Smooth muscle cell (in vitro differentiated cells): ENCODE results near the gene CFAP65. TPM values are rescaled to one million over a fixed set of nuclear protein-coding genes. Genes with fewer than 3 reads are reported as not detected.

Experiments used
- DNase-seq: peaks from one replicate; lab custom pipeline; 2025; ENCODE audit not compliant: unreplicated experiment; lab: John Stamatoyannopoulos, UW
- H2AFZ ChIP-seq: fragments of 200-600 bp; sonication (generic); 2 replicates; pipeline ENCODE4 v1.6.0; 2016; ENCODE audit warnings: antibody characterized with exemption, low read depth, mild to moderate bottlenecking
- H3F3A ChIP-seq: fragments of 200-600 bp; sonication (generic); 2 replicates; pipeline ENCODE4 v1.6.0; 2017; ENCODE audit warnings: antibody characterized with exemption, low read depth
- H3K27ac ChIP-seq: fragments of 200-600 bp; sonication (generic); 2 replicates; pipeline ENCODE4 v1.5.1; 2016; ENCODE audit warnings: low read depth, mild to moderate bottlenecking
- H3K27me3 ChIP-seq: fragments of 200-600 bp; sonication (generic); 2 replicates; pipeline ENCODE4 v1.6.1; 2016; ENCODE audit warnings: low read depth, mild to moderate bottlenecking
- H3K36me3 ChIP-seq: fragments of 200-600 bp; sonication (generic); 2 replicates; pipeline ENCODE4 v1.5.1; 2016; ENCODE audit warnings: low read depth
- H3K4me1 ChIP-seq: fragments of 200-600 bp; sonication (generic); 2 replicates; pipeline ENCODE4 v1.5.1; 2016; ENCODE audit warnings: low read depth
- H3K4me2 ChIP-seq: fragments of 200-600 bp; sonication (generic); 2 replicates; pipeline ENCODE4 v1.6.0; 2016; ENCODE audit warnings: mild to moderate bottlenecking
- H3K4me3 ChIP-seq: fragments of 200-600 bp; sonication (generic); 2 replicates; pipeline ENCODE4 v1.5.1; 2016; ENCODE audit warnings: mild to moderate bottlenecking
- H3K79me2 ChIP-seq: fragments of 200-600 bp; sonication (generic); 2 replicates; pipeline ENCODE4 v1.6.0; 2016; ENCODE audit warnings: low read depth, mild to moderate bottlenecking
- H3K9ac ChIP-seq: fragments of 200-600 bp; sonication (generic); 2 replicates; pipeline ENCODE4 v1.6.0; 2016; ENCODE audit warnings: low read depth
- H3K9me3 ChIP-seq: fragments of 200-600 bp; sonication (generic); replicated peaks from 2 replicates; pipeline ENCODE4 v1.5.1; 2016; ENCODE audit warnings: low read depth
- H4K20me1 ChIP-seq: fragments of 200-600 bp; sonication (generic); 2 replicates; pipeline ENCODE4 v1.6.0; 2016; ENCODE audit warnings: low read depth
- CTCF ChIP-seq: fragments of 200-600 bp; sonication (generic); IDR thresholded peaks from 2 replicates; pipeline ENCODE4 v1.5.1; 2017; ENCODE audit warnings: borderline replicate concordance, mild to moderate bottlenecking, antibody characterized with exemption; ENCODE audit not compliant: insufficient read depth, poor library complexity, severe bottlenecking
- WGBS: methylation state at CpG from one replicate; pipeline ENCODE4 v1.1.7; 2016; ENCODE audit warnings: low lambda C conversion rate; 5-methylcytosine and 5-hydroxymethylcytosine counted together
- polyA plus RNA-seq: library from polyadenylated mRNA; unstranded; fragments of >200 nt; fragmentation: Nextera tagmentation; extraction: Ambion mirVana; gene quantifications from 2 replicates; pipeline ENCODE4 v1.2.1, GENCODE V29; 2016
- total RNA-seq: library from RNA; depleted of rRNA; stranded (reverse); fragments of >200 nt; gene quantifications from 2 replicates; pipeline ENCODE4 v1.2.3, GENCODE V29; 2014

The CFAP65 gene
- total and polyA plus RNA-seq, 2 experiments from 2014 or later: not detected

- Histone ChIP-seq H3K79me2 (no peaks in the 10 kb centered on the region), H3K36me3 (no peaks in the 10 kb centered on the region), H3F3A (no peaks in the 10 kb centered on the region), H3K27ac (no peak overlapping the region), H3K4me1 (peaks cover 10% of the 10 kb centered on the region), H3K27me3 (peaks cover 100% of the 10 kb centered on the region), H3K4me3 (no peak overlapping the region), H3K9me3 (no peaks in the 10 kb centered on the region), H2AFZ (no peak overlapping the region), H4K20me1 (no peaks in the 10 kb centered on the region), H3K4me2 (no peak overlapping the region), H3K9ac (no peak overlapping the region)
- no peak for DNase-seq
- no peak for TF ChIP-seq CTCF
- WGBS: 4% methylated on average over 13 of the region's 49 CpGs
These were observed 55.8 kb downstream of the CFAP65 start for GRCh38 chr2:218985325-218986091.

- Histone ChIP-seq H2AFZ (no peak within 1 kb of the TSS), H3K4me1 (peaks cover 10% of the 10 kb centered on the region), H4K20me1 (no peaks in the 10 kb centered on the region), H3K4me2 (peak within 1 kb of the TSS; percentile 57), H3K4me3 (no peak within 1 kb of the TSS), H3K79me2 (no peaks in the 10 kb centered on the region), H3K36me3 (no peaks in the 10 kb centered on the region), H3K27me3 (peaks cover 100% of the 10 kb centered on the region), H3K27ac (no peak within 1 kb of the TSS), H3F3A (no peaks in the 10 kb centered on the region), H3K9ac (no peak within 1 kb of the TSS), H3K9me3 (no peaks in the 10 kb centered on the region)
- 0% methylated on average over 4 of the region's 32 CpGs for WGBS
- no peak for TF ChIP-seq CTCF
- DNase-seq: no peak
These were observed 56.3 kb downstream of the CFAP65 start, which contains the start of gene FEV for GRCh38 chr2:218985021-218985324. Gene FEV (minus strand): TSS chr2:218985184. CDS start chr2:218985075, 109 bp downstream.

GRCh38 chr2:218984239-218985020 lies 56.9 kb downstream of the CFAP65 start:
- Histone ChIP-seq H3K9ac (no peak overlapping the region), H3K36me3 (no peaks in the 10 kb centered on the region), H3K4me3 (no peak overlapping the region), H3K4me2 (peak overlapping the region; percentile 57), H3K4me1 (peaks cover 10% of the 10 kb centered on the region), H3F3A (no peaks in the 10 kb centered on the region), H3K79me2 (no peaks in the 10 kb centered on the region), H3K27me3 (peaks cover 100% of the 10 kb centered on the region), H3K27ac (no peak overlapping the region), H4K20me1 (no peaks in the 10 kb centered on the region), H2AFZ (no peak overlapping the region), H3K9me3 (no peaks in the 10 kb centered on the region)
- 2% methylated on average over 41 of the region's 50 CpGs for WGBS
- no peak for TF ChIP-seq CTCF
- DNase-seq: no peak

GRCh38 chr2:218983934-218984238 lies 57.4 kb downstream of the CFAP65 start:
- Histone ChIP-seq H3K79me2 (no peaks in the 10 kb centered on the region), H3K36me3 (no peaks in the 10 kb centered on the region), H3K27me3 (peaks cover 100% of the 10 kb centered on the region), H3K4me1 (peaks cover 10% of the 10 kb centered on the region), H4K20me1 (no peaks in the 10 kb centered on the region), H3K9ac (no peak overlapping the region), H3F3A (no peaks in the 10 kb centered on the region), H3K9me3 (no peaks in the 10 kb centered on the region), H2AFZ (no peak overlapping the region), H3K4me2 (no peak overlapping the region), H3K4me3 (no peak overlapping the region), H3K27ac (no peak overlapping the region)
- 12% methylated on average over 10 of the region's 10 CpGs for WGBS
- DNase-seq: no peak
- TF ChIP-seq CTCF: no peak
